HepG2 (cell line): ENCODE data around the gene BMI1. TPM values are rescaled to one million over a fixed set of nuclear protein-coding genes. Genes with fewer than 3 reads are reported as not detected.

Source experiments
- GABPB1 ChIP-seq: IDR thresholded peaks from 2 replicates; pipeline ENCODE4 v1.6.1; 2016; ENCODE audit warnings: mild to moderate bottlenecking, missing genetic modification reagents, moderate library complexity, missing compliant biosample characterization
- GTF3A ChIP-seq: sonication (generic); formaldehyde crosslinking; conservative IDR thresholded peaks from 2 replicates; pipeline ENCODE4 v1.4.0; 2020; ENCODE audit warnings: mild to moderate bottlenecking, missing genetic modification reagents
- HDAC1 ChIP-seq: sonication (generic); formaldehyde crosslinking; IDR thresholded peaks from 2 replicates; pipeline ENCODE4 v1.5.1; 2020; ENCODE audit warnings: mild to moderate bottlenecking, missing genetic modification reagents
- KDM2A ChIP-seq: sonication (generic); formaldehyde crosslinking; IDR thresholded peaks from 2 replicates; pipeline ENCODE4 v1.4.0; 2020; ENCODE audit warnings: low read depth, missing genetic modification reagents, borderline replicate concordance
- KLF16 ChIP-seq, 2 experiments: sonication (generic) in 1 of 2; formaldehyde crosslinking in 1 of 2; IDR thresholded peaks; 2 replicates each; pipeline versions ENCODE4 v1.6.1 to v1.8.0; 2016 to 2023; ENCODE audit warnings: missing genetic modification reagents in 2 of 2, missing compliant biosample characterization in 1 of 2
- KMT2A ChIP-seq: sonication (generic); formaldehyde crosslinking; IDR thresholded peaks from 2 replicates; pipeline ENCODE4 v1.4.0; 2020; ENCODE audit warnings: missing genetic modification reagents
- MAZ ChIP-seq, 2 experiments: sonication (generic) in 1 of 2; formaldehyde crosslinking in 1 of 2; IDR thresholded peaks; 2 replicates each; pipeline versions ENCODE4 v1.5.0 to v1.6.1; 2012 to 2020; ENCODE audit warnings: low read depth in 2 of 2, mild to moderate bottlenecking in 2 of 2, borderline replicate concordance in 1 of 2, improper control_type of control experiment in 1 of 2, low read length in 1 of 2, missing genetic modification reagents in 1 of 2, moderate library complexity in 1 of 2
- MXD4 ChIP-seq: IDR thresholded peaks from 2 replicates; pipeline ENCODE4 v1.6.1; 2016; ENCODE audit warnings: mild to moderate bottlenecking, missing biosample characterization, missing genetic modification reagents
- SALL1 ChIP-seq: sonication (generic); formaldehyde crosslinking; IDR thresholded peaks from 2 replicates; pipeline ENCODE4 v1.8.0; 2022; ENCODE audit warnings: mild to moderate bottlenecking, missing genetic modification reagents
- TBX2 ChIP-seq: sonication (generic); formaldehyde crosslinking; IDR thresholded peaks from 2 replicates; pipeline ENCODE4 v1.5.0; 2020; ENCODE audit warnings: missing genetic modification reagents, mild to moderate bottlenecking, borderline replicate concordance
- THAP11 ChIP-seq: IDR thresholded peaks from 2 replicates; pipeline ENCODE4 v1.6.1; 2016; ENCODE audit warnings: missing biosample characterization, missing genetic modification reagents
- XRCC5 ChIP-seq: fragments of 200-400 bp; formaldehyde crosslinking; optimal IDR thresholded peaks from 2 replicates; pipeline ENCODE3; 2017; ENCODE audit warnings: mild to moderate bottlenecking, low read length
- ZNF777 ChIP-seq: sonication (generic); formaldehyde crosslinking; IDR thresholded peaks from 2 replicates; pipeline ENCODE4 v1.4.0; 2020; ENCODE audit warnings: missing genetic modification reagents
- ZSCAN29 ChIP-seq: sonication (generic); formaldehyde crosslinking; conservative IDR thresholded peaks from 2 replicates; pipeline ENCODE4 v1.4.0; 2020; ENCODE audit warnings: mild to moderate bottlenecking, missing genetic modification reagents
- polyA plus RNA-seq, 8 experiments: library from polyadenylated mRNA; depleted of rRNA in 3 of 8; stranded (reverse) in 7 of 8; unstranded in 1 of 8; fragments of >200 nt; fragmentation: Illumina TruSeq in 4 of 8; extraction: Trizol in 4 of 8; gene quantifications; 2 replicates each; pipeline versions ENCODE4 v1.2.1 to v1.2.3, GENCODE V29; 2011 to 2016; ENCODE audit warnings: low read depth in 4 of 8, missing spikeins in 1 of 8, mixed read lengths in 1 of 8; ENCODE audit not compliant: insufficient read depth in 1 of 8
- total RNA-seq, 5 experiments: library from RNA; depleted of rRNA; stranded (reverse); fragments of >200 nt; fragmentation: Illumina TruSeq; extraction: Trizol; gene quantifications; 2 replicates each; pipeline ENCODE4 v1.2.3, GENCODE V29; 2016; ENCODE audit warnings: low read depth in 1 of 5
- TF ChIP-seq, protein P1 (sequence below): sonication (generic); formaldehyde crosslinking; IDR thresholded peaks from 2 replicates; pipeline ENCODE4 v1.8.0; 2022; ENCODE audit warnings: low read depth, missing genetic modification reagents
- TF ChIP-seq, protein P2 (sequence below): sonication (generic); formaldehyde crosslinking; IDR thresholded peaks from 2 replicates; pipeline ENCODE4 v1.5.0; 2020; ENCODE audit warnings: missing genetic modification reagents
- TF ChIP-seq, protein P3 (sequence below): sonication (generic); formaldehyde crosslinking; IDR thresholded peaks from 2 replicates; pipeline ENCODE4 v1.5.0; 2020; ENCODE audit warnings: mild to moderate bottlenecking, missing genetic modification reagents, borderline replicate concordance
- TF ChIP-seq, protein P4 (sequence below): sonication (generic); formaldehyde crosslinking; IDR thresholded peaks from 2 replicates; pipeline ENCODE4 v1.4.0; 2020; ENCODE audit warnings: missing genetic modification reagents, borderline replicate concordance

Gene BMI1
- total and polyA plus RNA-seq, 2 of the 13 experiments (the other 11 are each of a cell fraction or from before 2014, with no cell fraction given), result 30.5 to 44.0 TPM

DNA sequence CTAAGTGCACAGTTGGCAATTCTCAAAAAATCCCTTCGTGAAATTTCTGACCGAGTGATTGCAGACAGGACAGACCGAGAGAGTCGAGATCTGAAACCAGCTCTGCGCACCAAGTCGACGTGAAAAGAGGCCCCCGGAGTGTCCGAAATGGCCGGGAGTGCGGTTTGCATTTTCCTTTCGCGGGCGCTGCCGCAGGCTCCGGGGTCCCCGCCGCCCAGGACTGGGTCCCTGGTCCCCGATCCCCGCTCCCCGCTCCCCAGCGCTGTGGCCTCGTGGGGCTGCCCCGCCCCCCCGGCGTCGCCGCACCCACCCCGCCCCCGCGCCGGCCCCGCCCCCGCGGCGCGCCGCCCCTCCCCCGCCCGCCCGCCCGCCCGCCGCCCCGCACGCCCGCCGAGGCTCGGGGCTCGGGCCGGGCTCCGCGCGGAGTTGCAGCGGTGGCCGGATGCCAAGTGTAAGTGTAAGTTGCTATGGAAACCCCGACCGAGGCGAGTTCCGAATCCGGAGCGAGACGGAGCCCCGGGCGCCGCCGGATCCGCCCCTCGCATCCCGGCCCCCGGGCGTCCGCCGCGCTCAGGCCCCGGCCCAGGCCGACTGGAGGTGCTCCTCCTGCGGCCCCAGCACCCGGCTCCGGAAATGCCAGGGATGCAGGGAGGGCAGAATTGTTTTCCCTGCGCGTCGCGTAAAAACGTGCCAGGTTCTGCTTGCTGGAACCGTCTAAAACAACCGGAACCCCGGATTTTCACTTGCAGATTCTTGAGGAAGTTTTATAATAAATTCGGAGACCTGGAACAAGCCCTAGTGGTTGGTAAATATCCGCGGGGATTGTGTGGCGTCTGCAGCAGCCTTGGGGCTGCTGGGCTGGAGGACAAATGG, 4.6 kb downstream of the BMI1 start (continued):
- TF ChIP-seq, protein P1, sequence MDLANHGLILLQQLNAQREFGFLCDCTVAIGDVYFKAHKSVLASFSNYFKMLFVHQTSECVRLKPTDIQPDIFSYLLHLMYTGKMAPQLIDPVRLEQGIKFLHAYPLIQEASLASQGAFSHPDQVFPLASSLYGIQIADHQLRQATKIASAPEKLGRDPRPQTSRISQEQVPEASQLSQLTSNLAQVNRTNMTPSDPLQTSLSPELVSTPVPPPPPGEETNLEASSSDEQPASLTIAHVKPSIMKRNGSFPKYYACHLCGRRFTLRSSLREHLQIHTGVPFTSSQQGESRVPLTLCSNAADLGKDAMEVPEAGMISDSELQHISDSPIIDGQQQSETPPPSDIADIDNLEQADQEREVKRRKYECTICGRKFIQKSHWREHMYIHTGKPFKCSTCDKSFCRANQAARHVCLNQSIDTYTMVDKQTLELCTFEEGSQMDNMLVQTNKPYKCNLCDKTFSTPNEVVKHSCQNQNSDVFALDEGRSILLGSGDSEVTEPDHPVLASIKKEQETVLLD (CRISPR knock-in tag), result 0 out of 2 replicates have a peak, but pooled peaks have one; percentile 32
- TF ChIP-seq HDAC1 (peak; percentile 77), SALL1 (CRISPR knock-in tag) (peak; percentile 42; the same call in 1 of the 2 replicates), KLF16 (CRISPR knock-in tag; IDR thresholded peaks at IDR 0.05) (peak in 1 of 2 experiments; percentile 46; a peak in 1 of 4 replicates), MXD4 (CRISPR knock-in tag) (peak; percentile 45; the same call in 1 of the 2 replicates), KMT2A (peak; percentile 60; the same call in 1 of the 2 replicates), KDM2A (peak; percentile 65; the same call in 1 of the 2 replicates), ZSCAN29 (CRISPR knock-in tag) (peak; percentile 61; the same call in 1 of the 2 replicates), GTF3A (CRISPR knock-in tag) (no peak), MAZ (IDR thresholded peaks at IDR 0.05; ENCODE audit: borderline replicate concordance, low read depth, low read length) (no peak), MAZ (CRISPR knock-in tag; IDR thresholded peaks at IDR 0.05; ENCODE audit: low read depth) (0 out of 2 replicates have a peak, but pooled peaks have one; percentile 38), THAP11 (CRISPR knock-in tag) (0 out of 2 replicates have a peak, but pooled peaks have one; percentile 18), TBX2 (CRISPR knock-in tag) (no peak), ZNF777 (CRISPR knock-in tag) (0 out of 2 replicates have a peak, but pooled peaks have one; percentile 37), GABPB1 (peak; percentile 77), XRCC5 (peak; percentile 26)
- TF ChIP-seq, protein P2, sequence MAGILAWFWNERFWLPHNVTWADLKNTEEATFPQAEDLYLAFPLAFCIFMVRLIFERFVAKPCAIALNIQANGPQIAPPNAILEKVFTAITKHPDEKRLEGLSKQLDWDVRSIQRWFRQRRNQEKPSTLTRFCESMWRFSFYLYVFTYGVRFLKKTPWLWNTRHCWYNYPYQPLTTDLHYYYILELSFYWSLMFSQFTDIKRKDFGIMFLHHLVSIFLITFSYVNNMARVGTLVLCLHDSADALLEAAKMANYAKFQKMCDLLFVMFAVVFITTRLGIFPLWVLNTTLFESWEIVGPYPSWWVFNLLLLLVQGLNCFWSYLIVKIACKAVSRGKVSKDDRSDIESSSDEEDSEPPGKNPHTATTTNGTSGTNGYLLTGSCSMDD (CRISPR knock-in tag), result no peak
- TF ChIP-seq, protein P3, sequence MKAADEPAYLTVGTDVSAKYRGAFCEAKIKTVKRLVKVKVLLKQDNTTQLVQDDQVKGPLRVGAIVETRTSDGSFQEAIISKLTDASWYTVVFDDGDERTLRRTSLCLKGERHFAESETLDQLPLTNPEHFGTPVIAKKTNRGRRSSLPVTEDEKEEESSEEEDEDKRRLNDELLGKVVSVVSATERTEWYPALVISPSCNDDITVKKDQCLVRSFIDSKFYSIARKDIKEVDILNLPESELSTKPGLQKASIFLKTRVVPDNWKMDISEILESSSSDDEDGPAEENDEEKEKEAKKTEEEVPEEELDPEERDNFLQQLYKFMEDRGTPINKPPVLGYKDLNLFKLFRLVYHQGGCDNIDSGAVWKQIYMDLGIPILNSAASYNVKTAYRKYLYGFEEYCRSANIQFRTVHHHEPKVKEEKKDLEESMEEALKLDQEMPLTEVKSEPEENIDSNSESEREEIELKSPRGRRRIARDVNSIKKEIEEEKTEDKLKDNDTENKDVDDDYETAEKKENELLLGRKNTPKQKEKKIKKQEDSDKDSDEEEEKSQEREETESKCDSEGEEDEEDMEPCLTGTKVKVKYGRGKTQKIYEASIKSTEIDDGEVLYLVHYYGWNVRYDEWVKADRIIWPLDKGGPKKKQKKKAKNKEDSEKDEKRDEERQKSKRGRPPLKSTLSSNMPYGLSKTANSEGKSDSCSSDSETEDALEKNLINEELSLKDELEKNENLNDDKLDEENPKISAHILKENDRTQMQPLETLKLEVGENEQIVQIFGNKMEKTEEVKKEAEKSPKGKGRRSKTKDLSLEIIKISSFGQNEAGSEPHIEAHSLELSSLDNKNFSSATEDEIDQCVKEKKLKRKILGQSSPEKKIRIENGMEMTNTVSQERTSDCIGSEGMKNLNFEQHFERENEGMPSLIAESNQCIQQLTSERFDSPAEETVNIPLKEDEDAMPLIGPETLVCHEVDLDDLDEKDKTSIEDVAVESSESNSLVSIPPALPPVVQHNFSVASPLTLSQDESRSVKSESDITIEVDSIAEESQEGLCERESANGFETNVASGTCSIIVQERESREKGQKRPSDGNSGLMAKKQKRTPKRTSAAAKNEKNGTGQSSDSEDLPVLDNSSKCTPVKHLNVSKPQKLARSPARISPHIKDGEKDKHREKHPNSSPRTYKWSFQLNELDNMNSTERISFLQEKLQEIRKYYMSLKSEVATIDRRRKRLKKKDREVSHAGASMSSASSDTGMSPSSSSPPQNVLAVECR (CRISPR knock-in tag), result peak; percentile 80; the same call in 1 of the 2 replicates
- TF ChIP-seq, protein P4, sequence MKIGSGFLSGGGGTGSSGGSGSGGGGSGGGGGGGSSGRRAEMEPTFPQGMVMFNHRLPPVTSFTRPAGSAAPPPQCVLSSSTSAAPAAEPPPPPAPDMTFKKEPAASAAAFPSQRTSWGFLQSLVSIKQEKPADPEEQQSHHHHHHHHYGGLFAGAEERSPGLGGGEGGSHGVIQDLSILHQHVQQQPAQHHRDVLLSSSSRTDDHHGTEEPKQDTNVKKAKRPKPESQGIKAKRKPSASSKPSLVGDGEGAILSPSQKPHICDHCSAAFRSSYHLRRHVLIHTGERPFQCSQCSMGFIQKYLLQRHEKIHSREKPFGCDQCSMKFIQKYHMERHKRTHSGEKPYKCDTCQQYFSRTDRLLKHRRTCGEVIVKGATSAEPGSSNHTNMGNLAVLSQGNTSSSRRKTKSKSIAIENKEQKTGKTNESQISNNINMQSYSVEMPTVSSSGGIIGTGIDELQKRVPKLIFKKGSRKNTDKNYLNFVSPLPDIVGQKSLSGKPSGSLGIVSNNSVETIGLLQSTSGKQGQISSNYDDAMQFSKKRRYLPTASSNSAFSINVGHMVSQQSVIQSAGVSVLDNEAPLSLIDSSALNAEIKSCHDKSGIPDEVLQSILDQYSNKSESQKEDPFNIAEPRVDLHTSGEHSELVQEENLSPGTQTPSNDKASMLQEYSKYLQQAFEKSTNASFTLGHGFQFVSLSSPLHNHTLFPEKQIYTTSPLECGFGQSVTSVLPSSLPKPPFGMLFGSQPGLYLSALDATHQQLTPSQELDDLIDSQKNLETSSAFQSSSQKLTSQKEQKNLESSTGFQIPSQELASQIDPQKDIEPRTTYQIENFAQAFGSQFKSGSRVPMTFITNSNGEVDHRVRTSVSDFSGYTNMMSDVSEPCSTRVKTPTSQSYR, result peak; percentile 46; the same call in 1 of the 2 replicates
